NK-92 (cell line): ENCODE results near the gene TIE1.

Source experiments
- DNase-seq: peaks from one replicate; lab custom pipeline; 2025; ENCODE audit not compliant: unreplicated experiment; lab: John Stamatoyannopoulos, UW

TIE1 gene

DNA sequence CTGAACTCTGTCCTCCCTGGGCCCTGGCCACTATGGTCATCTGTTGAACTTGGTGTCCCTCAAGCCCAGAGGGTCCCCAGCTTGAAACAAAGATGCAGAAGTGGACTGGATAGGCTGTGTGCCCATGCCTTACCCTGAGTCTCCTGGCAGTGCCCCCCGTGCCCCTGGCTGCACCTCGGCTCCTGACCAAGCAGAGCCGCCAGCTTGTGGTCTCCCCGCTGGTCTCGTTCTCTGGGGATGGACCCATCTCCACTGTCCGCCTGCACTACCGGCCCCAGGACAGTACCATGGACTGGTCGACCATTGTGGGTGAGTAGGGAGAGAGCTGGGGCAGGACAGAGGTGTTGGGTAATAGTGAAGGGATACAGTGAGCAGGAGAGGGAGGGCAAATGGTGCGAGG is 10.7 kb downstream of the TIE1 start:
- DNase-seq = no peak

DNA sequence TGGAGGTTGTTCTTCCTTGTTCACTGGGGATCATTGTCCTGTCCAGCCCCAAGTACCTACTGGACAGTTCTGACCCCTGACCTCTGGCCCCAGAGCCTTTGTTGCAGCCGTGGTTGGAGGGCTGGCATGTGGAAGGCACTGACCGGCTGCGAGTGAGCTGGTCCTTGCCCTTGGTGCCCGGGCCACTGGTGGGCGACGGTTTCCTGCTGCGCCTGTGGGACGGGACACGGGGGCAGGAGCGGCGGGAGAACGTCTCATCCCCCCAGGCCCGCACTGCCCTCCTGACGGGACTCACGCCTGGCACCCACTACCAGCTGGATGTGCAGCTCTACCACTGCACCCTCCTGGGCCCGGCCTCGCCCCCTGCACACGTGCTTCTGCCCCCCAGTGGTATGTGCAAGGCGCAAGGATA is 11.4 kb downstream of the TIE1 start:
- DNase-seq = no peak

DNA sequence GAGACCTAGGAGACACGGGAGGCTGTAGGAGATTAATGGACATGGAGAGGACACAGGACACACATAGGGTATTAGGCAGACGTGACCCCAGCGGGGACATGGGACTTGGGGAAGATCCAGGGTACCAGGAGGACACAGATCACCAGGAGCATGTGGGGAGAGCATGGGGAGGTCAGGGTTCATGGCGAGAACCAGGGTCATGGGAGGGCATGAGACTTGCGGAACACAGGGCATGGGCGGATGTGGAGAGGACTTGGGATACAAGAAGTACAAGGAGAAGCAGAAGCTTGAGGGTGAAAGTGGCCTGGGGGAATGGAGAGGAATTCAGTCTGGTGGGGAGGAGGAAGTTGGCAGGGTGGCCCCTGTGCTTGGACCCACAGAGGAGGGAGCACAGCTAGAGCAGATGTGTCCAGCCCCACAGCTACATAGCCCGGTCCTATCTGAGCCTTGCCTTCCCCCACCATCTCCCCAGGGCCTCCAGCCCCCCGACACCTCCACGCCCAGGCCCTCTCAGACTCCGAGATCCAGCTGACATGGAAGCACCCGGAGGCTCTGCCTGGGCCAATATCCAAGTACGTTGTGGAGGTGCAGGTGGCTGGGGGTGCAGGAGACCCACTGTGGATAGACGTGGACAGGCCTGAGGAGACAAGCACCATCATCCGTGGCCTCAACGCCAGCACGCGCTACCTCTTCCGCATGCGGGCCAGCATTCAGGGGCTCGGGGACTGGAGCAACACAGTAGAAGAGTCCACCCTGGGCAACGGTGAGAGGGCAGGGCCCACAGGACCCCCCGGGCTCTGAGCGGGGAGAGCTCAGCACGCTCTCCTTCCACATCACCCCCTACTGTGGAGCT is 12.1 kb downstream of the TIE1 start:
- no peak for DNase-seq

DNA sequence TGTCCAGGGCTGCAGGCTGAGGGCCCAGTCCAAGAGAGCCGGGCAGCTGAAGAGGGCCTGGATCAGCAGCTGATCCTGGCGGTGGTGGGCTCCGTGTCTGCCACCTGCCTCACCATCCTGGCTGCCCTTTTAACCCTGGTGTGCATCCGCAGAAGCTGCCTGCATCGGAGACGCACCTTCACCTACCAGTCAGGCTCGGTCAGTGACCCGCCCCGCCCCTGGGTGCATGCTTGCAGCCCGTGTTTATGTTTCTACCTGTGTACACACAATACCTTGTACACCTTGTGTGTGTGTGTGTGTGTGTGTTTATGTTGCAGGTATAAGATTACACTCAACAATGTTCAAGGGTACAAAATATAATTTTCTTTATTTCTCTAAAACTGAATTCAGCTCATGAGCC is 13.0 kb downstream of the TIE1 start:
- DNase-seq = no peak

DNA sequence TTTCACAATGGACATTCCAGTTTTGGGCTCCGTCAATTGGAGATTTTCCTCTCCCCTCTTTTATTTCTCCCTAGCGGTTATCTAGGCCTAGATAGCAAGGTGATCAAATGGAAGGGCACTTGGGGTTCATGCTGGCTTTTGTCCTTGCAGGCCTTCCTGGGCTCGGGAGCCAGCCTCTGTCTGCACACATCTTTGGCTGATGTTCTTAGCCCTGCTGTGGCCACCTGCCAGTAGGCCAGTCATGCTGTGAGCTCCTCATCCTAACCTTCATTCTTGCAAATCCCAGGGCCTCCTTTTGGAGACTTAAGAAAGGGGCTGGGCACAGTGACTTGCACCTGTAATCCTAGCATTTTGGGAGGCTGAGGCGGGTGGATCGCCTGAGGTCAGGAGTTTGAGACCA is 13.5 kb downstream of the TIE1 start:
- no peak for DNase-seq

DNA sequence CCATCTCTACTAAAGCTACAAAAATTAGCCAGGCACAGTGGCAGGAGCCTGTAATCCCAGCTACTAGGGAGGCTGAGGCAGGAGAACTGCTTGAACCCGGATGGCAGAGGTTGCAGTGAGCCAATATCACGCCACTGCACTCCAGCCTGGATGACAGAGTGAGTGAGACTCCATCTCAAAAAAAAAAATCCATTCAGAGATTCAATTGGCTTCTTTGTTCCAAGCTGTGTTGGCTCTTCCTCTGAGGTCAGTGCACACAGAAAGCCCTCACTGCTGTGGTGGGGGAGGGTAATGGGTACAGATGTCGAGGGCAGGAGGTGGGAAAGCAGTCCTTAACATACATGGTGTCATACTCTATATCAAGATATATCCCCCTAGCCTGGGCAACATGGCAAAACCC is 14.7 kb downstream of the TIE1 start:
- DNase-seq = no peak

DNA sequence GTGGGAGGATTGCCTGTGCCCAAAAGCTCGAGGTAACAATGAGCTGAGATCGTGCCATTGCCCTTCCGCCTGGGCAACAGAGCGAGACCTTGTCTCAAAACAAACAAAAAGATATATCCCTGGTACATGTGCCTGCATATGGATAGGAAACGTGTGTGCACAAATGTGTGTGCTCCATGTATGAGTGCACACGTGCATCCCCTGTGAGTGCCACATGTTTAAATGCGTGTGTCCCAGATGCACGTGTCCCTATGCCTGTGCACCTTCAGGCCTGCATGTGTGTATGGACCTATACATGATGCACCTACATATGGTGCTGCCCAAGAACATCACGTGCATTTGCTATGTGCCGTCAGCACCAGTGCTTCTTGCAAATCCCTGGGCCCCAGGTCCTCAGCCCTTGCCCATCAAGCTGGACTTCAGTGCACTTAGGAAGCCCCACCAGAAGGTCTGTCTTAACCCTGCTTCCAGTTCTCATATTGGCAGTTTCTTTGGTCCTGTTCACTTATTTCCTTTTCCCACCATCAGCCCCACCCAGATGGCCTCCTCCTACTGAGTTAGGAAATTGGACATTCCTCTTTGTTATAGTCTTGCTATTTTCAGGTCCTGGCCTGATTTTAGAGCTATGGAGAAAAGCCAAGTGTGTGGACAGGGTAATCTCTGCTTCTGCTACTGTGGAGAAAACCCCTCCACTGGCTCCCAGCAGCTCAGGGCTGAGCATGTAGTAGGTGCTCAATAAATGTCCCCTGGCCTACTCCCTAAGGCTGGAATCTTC is 15.4 kb downstream of the TIE1 start:
- DNase-seq = no peak

DNA sequence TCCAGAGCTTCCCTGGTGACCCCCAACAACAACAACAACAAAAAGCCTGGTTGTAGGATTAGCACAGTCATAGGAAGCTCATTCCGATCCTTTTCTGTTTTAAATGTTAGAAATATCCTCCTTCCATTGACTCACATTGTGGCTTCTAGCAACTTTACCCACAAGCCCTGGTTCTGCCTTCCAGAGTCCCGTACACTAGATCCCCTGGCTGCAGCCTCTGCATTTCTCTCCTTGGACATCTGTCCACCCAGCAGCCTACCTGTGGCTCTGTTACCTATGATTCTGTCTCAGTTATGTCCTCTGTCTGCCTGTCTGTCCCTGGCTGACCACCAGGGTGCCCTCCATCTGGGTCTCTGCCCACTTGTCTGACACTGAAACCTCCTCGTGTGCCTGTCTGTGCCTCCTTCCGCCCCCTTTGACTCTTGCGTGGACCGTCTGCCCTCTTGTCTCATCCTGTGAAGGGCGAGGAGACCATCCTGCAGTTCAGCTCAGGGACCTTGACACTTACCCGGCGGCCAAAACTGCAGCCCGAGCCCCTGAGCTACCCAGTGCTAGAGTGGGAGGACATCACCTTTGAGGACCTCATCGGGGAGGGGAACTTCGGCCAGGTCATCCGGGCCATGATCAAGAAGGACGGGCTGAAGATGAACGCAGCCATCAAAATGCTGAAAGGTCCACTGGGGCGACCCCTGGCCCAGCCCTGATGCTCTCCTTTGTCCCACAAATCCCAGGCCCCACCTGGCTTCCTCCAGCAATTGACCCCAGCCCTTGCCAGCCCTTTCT is 16.1 kb downstream of the TIE1 start:
- no peak for DNase-seq

DNA sequence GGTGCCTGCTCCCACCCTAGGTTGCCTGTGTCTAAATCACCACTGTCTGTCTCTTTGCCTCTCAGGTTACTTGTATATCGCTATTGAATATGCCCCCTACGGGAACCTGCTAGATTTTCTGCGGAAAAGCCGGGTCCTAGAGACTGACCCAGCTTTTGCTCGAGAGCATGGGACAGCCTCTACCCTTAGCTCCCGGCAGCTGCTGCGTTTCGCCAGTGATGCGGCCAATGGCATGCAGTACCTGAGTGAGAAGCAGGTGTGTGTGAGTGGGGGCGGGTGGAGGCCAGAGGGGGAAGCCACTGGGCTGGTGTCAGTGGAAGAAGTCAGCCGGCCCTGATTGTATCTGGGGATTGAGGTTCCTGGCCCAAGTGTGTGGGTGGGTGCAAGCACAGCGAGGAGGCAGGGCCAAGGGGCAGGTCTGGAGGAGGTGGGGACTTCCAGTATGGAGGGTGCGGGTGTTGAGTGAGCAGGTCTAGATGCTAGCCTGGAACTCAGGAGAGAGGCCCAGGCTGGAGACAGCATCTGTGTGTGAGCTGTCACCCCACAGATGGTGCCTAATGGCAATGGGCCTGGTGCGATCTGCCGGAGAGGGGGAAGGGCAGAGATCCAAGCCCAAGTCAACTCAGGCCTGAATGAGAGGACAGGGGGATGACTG is 17.2 kb downstream of the TIE1 start:
- DNase-seq = no peak

DNA sequence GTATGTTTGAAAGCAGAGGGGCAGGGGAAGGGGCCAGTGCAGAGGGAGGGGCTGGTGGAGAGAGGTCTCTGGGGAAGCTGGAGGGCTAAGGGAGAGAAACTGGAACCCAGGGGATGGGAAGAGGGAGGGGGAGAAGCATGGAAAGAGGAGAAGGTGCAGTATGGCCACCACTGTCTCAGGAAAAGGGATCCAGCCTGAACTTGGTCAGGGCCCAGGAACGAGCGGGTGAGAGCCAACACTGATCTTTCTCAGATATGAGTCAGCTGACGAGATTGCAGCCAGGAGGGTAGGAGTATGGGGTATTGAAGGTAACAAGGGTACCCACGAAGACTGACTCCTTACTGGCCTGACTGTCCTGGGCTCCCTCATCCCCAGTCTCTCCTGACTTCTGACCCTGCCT is 18.0 kb downstream of the TIE1 start:
- DNase-seq = no peak

DNA sequence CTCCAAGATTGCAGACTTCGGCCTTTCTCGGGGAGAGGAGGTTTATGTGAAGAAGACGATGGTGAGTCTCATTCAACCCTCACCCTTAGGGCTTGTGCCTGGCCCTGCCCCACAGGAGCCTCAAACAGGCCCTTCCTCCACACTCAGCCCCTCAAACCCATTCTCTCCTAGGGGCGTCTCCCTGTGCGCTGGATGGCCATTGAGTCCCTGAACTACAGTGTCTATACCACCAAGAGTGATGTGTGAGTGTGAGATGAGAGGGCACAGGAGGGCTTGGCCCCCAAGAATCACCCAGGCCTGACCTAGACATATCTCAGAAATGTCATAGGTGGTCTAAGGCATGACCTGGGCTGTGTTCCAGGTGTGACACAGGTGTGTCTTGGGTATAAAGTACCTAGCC is 18.5 kb downstream of the TIE1 start:
- DNase-seq = no peak

DNA sequence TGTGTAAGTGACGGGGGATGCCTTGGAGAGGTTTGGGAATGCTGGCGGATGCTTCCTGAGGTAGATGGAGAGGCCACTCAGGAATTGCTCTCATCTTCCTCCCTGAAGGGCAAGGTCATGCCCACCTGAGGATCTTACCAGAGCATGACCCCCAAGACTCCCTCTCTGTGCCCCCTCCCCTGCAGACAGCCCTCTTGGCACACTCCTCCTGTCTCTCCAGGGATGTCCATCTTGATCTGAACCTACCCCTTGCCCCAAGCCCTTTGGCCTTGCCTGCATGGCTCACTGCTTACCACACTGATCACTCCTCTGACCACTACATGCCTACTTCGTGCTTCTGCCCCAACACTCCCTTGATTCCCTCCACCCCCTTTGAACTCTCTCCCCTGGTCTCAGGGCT is 19.0 kb downstream of the TIE1 start:
- no peak for DNase-seq

DNA sequence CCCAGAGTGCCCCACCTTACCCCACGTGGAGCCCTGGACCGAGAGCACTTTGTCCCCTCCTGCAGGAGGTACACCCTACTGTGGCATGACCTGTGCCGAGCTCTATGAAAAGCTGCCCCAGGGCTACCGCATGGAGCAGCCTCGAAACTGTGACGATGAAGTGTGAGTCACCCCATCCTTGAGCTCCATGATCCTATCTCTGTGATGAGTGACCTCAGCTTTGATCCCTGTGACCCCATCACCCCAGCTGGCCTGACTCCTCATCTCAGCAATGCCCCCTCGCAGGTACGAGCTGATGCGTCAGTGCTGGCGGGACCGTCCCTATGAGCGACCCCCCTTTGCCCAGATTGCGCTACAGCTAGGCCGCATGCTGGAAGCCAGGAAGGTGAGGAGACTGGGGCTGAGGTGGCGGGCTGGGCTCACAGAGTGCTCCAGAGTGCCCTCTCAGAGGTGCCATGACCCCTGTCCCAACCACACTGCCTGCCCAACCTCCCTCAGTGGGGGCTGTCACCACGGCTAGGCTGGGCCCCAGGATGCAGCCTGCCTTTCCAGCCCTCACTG is 20.6 kb downstream of the TIE1 start:
- DNase-seq = no peak

DNA sequence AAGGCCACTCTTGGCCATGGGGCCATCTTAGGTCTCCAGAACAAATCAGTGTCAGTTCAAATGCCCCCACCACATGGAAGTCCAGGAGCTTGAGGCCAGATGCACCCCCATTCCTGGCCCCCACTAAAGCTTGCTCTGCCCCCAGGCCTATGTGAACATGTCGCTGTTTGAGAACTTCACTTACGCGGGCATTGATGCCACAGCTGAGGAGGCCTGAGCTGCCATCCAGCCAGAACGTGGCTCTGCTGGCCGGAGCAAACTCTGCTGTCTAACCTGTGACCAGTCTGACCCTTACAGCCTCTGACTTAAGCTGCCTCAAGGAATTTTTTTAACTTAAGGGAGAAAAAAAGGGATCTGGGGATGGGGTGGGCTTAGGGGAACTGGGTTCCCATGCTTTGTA is 21.7 kb downstream of the TIE1 start:
- DNase-seq = no peak

DNA sequence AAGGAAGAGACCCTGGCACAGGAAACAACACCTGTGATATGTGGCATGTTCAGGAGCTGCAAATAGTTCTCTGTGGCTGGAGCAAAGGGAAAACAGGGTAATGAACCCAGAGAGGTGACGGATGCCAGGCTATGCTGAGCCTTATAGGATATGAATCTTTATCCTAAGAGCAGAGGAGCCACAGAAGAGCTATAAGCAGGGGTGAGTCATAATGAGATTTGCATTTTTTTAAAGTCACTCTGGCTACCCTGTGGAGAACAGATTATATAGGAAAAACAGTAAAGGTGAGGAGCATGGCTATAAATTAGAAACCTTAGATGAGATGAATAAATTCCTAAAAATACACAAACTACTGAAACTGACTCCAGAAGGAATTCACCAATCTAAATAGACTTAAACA is 24.0 kb downstream of the TIE1 start:
- DNase-seq = no peak

DNA sequence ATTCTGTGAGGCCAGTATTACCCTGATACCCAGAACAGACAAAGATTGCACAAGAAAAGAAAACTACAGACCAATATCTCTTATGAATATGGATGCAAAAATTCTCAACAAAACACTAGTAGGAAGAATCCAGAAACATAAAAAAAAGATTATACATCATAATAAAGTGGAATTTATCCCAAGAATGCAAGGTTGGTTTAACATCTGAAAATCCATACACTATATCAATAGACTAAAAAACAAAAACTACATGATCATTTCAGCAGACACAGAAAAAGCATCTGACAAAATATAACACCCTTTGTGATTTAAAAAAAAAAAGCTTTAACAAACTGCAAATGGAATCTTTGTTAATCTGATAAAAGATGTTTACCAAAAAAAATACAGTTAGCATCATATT is 24.6 kb downstream of the TIE1 start:
- no peak for DNase-seq

DNA sequence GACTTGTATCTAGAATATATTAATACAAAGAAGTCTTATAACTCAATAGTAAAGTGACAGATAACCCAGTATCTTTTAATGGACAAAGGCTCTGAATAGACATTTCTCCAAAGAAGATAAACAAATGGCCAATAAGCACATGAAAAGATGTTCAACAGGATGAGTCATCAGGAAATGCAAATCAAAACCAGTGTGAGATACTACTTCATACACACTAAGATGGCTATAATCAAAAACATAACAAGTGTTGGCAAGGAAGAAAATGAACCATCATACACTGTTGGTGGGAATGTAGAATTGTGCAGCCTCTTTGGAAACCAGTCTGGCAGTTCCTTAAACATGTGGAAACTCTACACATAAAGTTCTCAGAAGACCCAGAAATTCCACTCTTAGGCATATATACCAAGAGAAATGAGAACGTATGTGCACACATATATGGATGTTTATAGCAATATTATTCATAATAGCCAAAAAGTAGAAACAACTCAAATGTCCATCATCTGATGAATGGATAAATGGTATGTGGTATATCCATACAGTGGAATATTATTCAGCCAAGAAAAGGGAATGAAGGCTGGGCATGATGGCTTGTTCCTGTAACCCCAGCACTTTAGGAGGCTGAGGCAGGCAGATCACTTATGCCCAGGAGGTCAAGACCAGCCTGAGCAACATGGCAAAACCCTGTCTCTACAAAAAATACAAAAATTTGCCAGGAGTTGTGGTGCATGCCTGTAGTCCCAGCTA is 26.9 kb downstream of the TIE1 start:
- DNase-seq = no peak

DNA sequence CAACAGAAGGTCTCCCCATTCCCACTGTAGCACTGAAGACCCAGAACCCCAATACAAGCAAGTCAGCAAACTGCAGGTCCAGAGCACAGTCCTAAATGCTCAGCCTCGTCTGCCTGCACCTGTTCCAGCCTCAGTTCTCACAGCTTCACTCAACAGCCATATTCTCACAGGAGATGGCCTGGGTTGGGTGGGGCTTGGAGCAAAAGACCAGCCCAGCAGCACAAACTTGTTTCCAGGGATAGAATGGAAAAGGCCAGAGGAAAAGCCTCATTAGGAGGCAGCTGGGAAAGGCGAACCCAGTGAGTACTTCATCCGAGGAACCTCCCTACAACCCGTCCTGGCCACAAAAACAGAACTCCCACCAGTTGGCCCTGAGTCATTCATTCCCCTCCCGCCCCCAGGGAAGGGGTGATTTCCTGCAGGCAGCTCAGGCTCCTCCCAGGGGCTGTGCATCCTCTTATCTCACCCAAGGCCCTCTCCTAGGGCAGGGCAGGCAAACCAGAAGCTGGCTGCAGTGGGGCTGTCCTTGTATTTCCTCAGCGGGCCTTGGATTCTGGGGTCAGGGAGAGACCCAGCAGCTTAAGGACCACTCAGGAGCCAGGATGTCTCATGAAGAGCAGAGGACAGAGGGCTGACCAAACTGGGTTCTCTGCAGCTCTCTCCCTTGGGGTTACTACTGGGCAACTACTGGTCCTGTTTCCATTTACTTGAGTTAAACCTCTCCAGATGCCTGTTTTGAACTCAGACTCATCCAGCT is 29.4 kb downstream of the TIE1 start:
- DNase-seq = no peak

DNA sequence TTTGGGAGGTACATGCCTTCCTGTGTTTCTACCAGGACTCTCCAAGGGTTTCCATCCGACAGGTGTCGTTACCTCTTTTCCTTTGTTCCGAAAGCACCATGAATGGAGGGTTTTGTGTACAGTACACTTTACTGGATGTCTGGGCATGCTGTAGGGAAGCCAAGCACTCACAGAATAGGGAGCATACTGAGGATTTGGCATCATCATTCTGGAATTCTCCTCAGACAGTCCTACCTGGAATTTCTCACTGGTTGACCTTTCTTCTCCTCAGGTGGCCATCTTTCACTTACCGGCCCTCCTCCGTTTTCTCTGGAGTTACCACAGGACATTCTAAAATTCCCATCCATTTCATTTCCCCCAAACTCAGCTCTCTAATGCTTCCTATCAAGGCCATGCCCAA is 30.9 kb downstream of the TIE1 start:
- no peak for DNase-seq
